PC-3 (cell line): ENCODE data around the gene ANTXR1. TPM values are rescaled to one million over a fixed set of nuclear protein-coding genes. Genes with fewer than 3 reads are reported as not detected.
"Not testable (repeated sequence)": the region's sequence is repeated elsewhere in the genome, so short reads cannot be mapped to it uniquely, and the experiment has no call there.

Experiments used
- ATAC-seq: fragments of 200-7000 bp; cut with Tn5 transposase; 2 replicates; pipeline ENCODE4 v1.9.1; 2020; ENCODE audit warnings: mild to moderate bottlenecking, moderate library complexity
- BruUV-seq: library from RNA; stranded (reverse); fragments of 400-500 nt; replicated peaks from 2 replicates; lab custom pipeline; 2021; lab: Mats Ljungman, UMichigan
- CTCF ChIA-PET: fragments of 300-600 bp; sonication (Branson Sonifier 250); formaldehyde crosslinking; loops from one replicate; lab custom pipeline; 2022; ENCODE audit warnings: antibody characterized with exemption; lab: Charles Lee
- POLR2A ChIA-PET: fragments of 300-600 bp; sonication (Branson Sonifier 250); formaldehyde crosslinking; loops from one replicate; lab custom pipeline; 2022; ENCODE audit warnings: antibody characterized with exemption; ENCODE audit not compliant: unreplicated experiment; lab: Charles Lee
- DNase-seq: peaks from one replicate; pipeline ENCODE4 v3.0.0-alpha.2; 2015
- H2AFZ ChIP-seq: fragments of 300-600 bp; sonication (generic); 2 replicates; pipeline ENCODE4 v1.6.0; 2016; ENCODE audit warnings: antibody characterized with exemption, low read length
- H3F3A ChIP-seq: fragments of 300-600 bp; sonication (generic); one replicate; pipeline ENCODE4 v1.6.0; 2017; ENCODE audit warnings: antibody characterized with exemption, low read length, control low read depth, mild to moderate bottlenecking; ENCODE audit not compliant: unreplicated experiment
- H3K27ac ChIP-seq: fragments of 300-600 bp; sonication (generic); 2 replicates; pipeline ENCODE4 v1.5.1; 2016; ENCODE audit warnings: mild to moderate bottlenecking, low read length
- H3K27me3 ChIP-seq: fragments of 300-600 bp; sonication (generic); 2 replicates; pipeline ENCODE4 v1.6.1; 2016; ENCODE audit warnings: low read length, mixed read lengths
- H3K36me3 ChIP-seq: fragments of 300-600 bp; sonication (generic); 2 replicates; pipeline ENCODE4 v1.6.1; 2016; ENCODE audit warnings: low read depth, mixed run types, low read length, mixed read lengths
- H3K4me1 ChIP-seq: fragments of 300-600 bp; sonication (generic); 2 replicates; pipeline ENCODE4 v1.5.1; 2016; ENCODE audit warnings: low read length; ENCODE audit not compliant: insufficient read depth
- H3K4me2 ChIP-seq: fragments of 300-600 bp; sonication (generic); 2 replicates; pipeline ENCODE4 v1.6.0; 2016; ENCODE audit warnings: low read length
- H3K4me3 ChIP-seq: fragments of 300-600 bp; sonication (generic); 2 replicates; pipeline ENCODE4 v1.5.1; 2016; ENCODE audit warnings: mild to moderate bottlenecking, low read length, mixed read lengths
- H3K79me2 ChIP-seq: fragments of 300-600 bp; sonication (generic); 2 replicates; pipeline ENCODE4 v1.6.1; 2017; ENCODE audit warnings: low read length, mixed read lengths
- H3K9ac ChIP-seq: fragments of 300-600 bp; sonication (generic); 2 replicates; pipeline ENCODE4 v1.6.0; 2016; ENCODE audit warnings: mild to moderate bottlenecking, low read length
- H3K9me2 ChIP-seq: fragments of 300-600 bp; sonication (generic); replicated peaks from 2 replicates; pipeline ENCODE4 v1.6.1; 2016; ENCODE audit warnings: mixed run types, low read length, mixed read lengths
- H3K9me3 ChIP-seq: fragments of 300-600 bp; sonication (generic); 2 replicates; pipeline ENCODE4 v1.6.1; 2016; ENCODE audit warnings: low read length, mixed read lengths
- H4K20me1 ChIP-seq: fragments of 300-600 bp; sonication (generic); 2 replicates; pipeline ENCODE4 v1.6.1; 2016; ENCODE audit warnings: low read length, mixed read lengths
- CTCF ChIP-seq: fragments of 300-600 bp; sonication (generic); conservative IDR thresholded peaks from 2 replicates; pipeline ENCODE4 v1.5.1; 2017; ENCODE audit warnings: antibody characterized with exemption, low read depth, mild to moderate bottlenecking, low read length
- EZH2 ChIP-seq: fragments of 300-600 bp; sonication (generic); IDR thresholded peaks from one replicate; pipeline ENCODE4 v1.6.1; 2017; ENCODE audit warnings: antibody characterized with exemption, mild to moderate bottlenecking, low read length; ENCODE audit not compliant: unreplicated experiment
- EZH2phosphoT487 ChIP-seq: fragments of 300-600 bp; sonication (generic); IDR thresholded peaks from 2 replicates; pipeline ENCODE4 v1.6.1; 2018; ENCODE audit warnings: mild to moderate bottlenecking, antibody characterized with exemption, low read length, borderline replicate concordance
- intact Hi-C: fragments of 100-400 bp; cut with micrococcal nuclease; formaldehyde crosslinking; loops from 2 replicates; pipeline ENCODE4 v1.9.0; 2023
- total RNA-seq: library from RNA; depleted of rRNA; stranded (reverse); fragments of >200 nt; gene quantifications from 2 replicates; pipeline ENCODE4 v1.2.3, GENCODE V29; 2014

The ANTXR1 gene
- total RNA-seq, 1 experiment from 2014 or later, result 31.2 TPM

GRCh38 chr2:69231612-69232277 is 218.8 kb downstream of the ANTXR1 start:
- no peak for ATAC-seq
- intact Hi-C loops, result no loop called here
- no peaks in the 10 kb centered on the region for H4K20me1 ChIP-seq
- no peak overlapping the region for H3K27ac ChIP-seq
- no peak for DNase-seq
- no peak overlapping the region for H3K9ac ChIP-seq
- no peaks in the 10 kb centered on the region for H3K27me3 ChIP-seq
- no peaks in the 10 kb centered on the region for H3K4me1 ChIP-seq
- no peak overlapping the region for H3K4me3 ChIP-seq
- TF ChIP-seq EZH2phosphoT487 (no peak), CTCF (no peak), EZH2 (no peak)
- no peaks in the 10 kb centered on the region for H3K9me2 ChIP-seq
- ChIA-PET POLR2A (no interaction called here), CTCF (no interaction called here)
- no peak overlapping the region for H2AFZ ChIP-seq
- no peaks in the 10 kb centered on the region for H3K9me3 ChIP-seq
- BruUV-seq, result no TSS peak
- no peak overlapping the region for H3K4me2 ChIP-seq
- no peaks in the 10 kb centered on the region for H3K79me2 ChIP-seq
- H3F3A ChIP-seq, result no peaks in the 10 kb centered on the region
- H3K36me3 ChIP-seq, result no peaks in the 10 kb centered on the region

GRCh38 chr2:69235835-69236234 is 222.9 kb downstream of the ANTXR1 start:
- CTCF ChIA-PET, H2AFZ ChIP-seq: not testable (repeated sequence)

GRCh38 chr2:69237070-69237670 is 224.2 kb downstream of the ANTXR1 start:
- TF ChIP-seq CTCF (no peak), EZH2 (no peak), EZH2phosphoT487 (no peak)
- Histone ChIP-seq H3K36me3 (no peaks in the 10 kb centered on the region), H3K9me3 (no peaks in the 10 kb centered on the region), H3K4me1 (peaks cover 11% of the 10 kb centered on the region; the same call in 1 of the 2 replicates), H2AFZ (no peak overlapping the region), H3K4me3 (no peak overlapping the region), H3K27ac (no peak overlapping the region), H3K27me3 (no peaks in the 10 kb centered on the region), H3F3A (no peaks in the 10 kb centered on the region), H3K4me2 (no peak overlapping the region), H4K20me1 (no peaks in the 10 kb centered on the region), H3K79me2 (no peaks in the 10 kb centered on the region), H3K9me2 (no peaks in the 10 kb centered on the region), H3K9ac (no peak overlapping the region)
- peak; percentile 23; the same call in 1 of the 2 replicates for ATAC-seq
- no peak for DNase-seq
- ChIA-PET POLR2A (no interaction called here), CTCF (no interaction called here)
- BruUV-seq, result no TSS peak
- intact Hi-C loops, result no loop called here

More at GRCh38 chr2:69235835-69236234, 222.9 kb downstream of the ANTXR1 start:
- H3K9me2 ChIP-seq, H3K4me3 ChIP-seq, H3K9me3 ChIP-seq, H3F3A ChIP-seq, H3K27me3 ChIP-seq, H3K79me2 ChIP-seq, H4K20me1 ChIP-seq, H3K9ac ChIP-seq, DNase-seq, H3K4me2 ChIP-seq, ATAC-seq, POLR2A ChIA-PET, H3K27ac ChIP-seq, intact Hi-C loops, BruUV-seq, H3K36me3 ChIP-seq: not testable (repeated sequence)
- peaks cover 11% of the 10 kb centered on the region; the same call in 1 of the 2 replicates for H3K4me1 ChIP-seq
